Spleen (tissue), 7 donors: ENCODE data around the gene ENO3.

Experiments
- POLR2A ChIP-seq, 3 donors: fragments of 450-650 bp; IDR thresholded peaks; one replicate each; pipeline ENCODE4 v1.5.1; 2017; ENCODE audit warnings: antibody characterized with exemption in 3 of 3, mild to moderate bottlenecking in 1 of 3
- TF ChIP-seq, protein P1 (sequence below), 11 experiments: fragments of 200-600 bp in 7 of 11; fragments of 450-650 bp in 4 of 11; sonication (generic) in 4 of 11; IDR thresholded peaks in 8 of 11; conservative IDR thresholded peaks in 3 of 11; 1 replicate in 7 of 11; 2 replicates in 4 of 11; pipeline versions ENCODE4 v1.4.0 to v1.8.0; 2016 to 2021; ENCODE audit warnings: antibody characterized with exemption in 11 of 11, inconsistent platforms in 4 of 11, mild to moderate bottlenecking in 1 of 11
- donor health status: DM: no; HTN: no; CAD: no; lungs with moderate emphysema.
- donor health status: DM: no; HTN: no; CAD: no.
- donor health status: DM: no; HTN: no; CAD: no.

DNA sequence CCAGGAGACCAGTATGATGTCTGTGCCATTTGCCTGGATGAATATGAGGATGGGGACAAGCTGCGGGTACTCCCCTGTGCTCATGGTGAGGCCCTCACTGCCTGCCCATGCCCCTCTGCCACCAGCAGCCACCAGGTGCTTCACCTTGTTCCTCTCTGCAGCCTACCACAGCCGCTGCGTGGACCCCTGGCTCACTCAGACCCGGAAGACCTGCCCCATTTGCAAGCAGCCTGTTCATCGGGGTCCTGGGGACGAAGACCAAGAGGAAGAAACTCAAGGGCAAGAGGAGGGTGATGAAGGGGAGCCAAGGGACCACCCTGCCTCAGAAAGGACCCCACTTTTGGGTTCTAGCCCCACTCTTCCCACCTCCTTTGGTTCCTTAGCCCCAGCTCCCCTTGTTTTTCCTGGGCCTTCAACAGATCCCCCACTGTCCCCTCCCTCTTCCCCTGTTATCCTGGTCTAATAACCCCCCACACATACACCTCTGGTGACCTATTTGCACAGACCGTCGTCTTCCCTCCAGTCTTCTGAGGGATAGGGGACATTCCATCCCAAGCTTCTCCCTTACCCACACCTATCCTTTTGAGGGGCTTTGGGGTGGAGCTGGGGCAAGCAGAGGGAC lies 6.3 kb upstream of the ENO3 start:
- TF ChIP-seq, protein P1, sequence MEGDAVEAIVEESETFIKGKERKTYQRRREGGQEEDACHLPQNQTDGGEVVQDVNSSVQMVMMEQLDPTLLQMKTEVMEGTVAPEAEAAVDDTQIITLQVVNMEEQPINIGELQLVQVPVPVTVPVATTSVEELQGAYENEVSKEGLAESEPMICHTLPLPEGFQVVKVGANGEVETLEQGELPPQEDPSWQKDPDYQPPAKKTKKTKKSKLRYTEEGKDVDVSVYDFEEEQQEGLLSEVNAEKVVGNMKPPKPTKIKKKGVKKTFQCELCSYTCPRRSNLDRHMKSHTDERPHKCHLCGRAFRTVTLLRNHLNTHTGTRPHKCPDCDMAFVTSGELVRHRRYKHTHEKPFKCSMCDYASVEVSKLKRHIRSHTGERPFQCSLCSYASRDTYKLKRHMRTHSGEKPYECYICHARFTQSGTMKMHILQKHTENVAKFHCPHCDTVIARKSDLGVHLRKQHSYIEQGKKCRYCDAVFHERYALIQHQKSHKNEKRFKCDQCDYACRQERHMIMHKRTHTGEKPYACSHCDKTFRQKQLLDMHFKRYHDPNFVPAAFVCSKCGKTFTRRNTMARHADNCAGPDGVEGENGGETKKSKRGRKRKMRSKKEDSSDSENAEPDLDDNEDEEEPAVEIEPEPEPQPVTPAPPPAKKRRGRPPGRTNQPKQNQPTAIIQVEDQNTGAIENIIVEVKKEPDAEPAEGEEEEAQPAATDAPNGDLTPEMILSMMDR (IDR thresholded peaks at IDR 0.05 in 8 of 11, conservative IDR thresholded peaks at IDR 0.05 in 3 of 11) = no peak
- no peak for TF ChIP-seq POLR2A (IDR thresholded peaks at IDR 0.05)
